Neural cell (in vitro differentiated cells): Measurements from ENCODE around the gene CACNA1D. TPM values are rescaled to one million over a fixed set of nuclear protein-coding genes. Genes with fewer than 3 reads are reported as not detected.

Experiments used
- H2AFZ ChIP-seq: fragments of 200-600, 300-800 bp; sonication (generic), shearing (Covaris generic); 2 replicates; pipeline ENCODE4 v1.6.0; 2014; ENCODE audit warnings: low read depth, mild to moderate bottlenecking, antibody characterized with exemption, low read length, moderate library complexity
- H3F3A ChIP-seq: fragments of 200-600 bp; shearing (Covaris generic); 2 replicates; pipeline ENCODE4 v1.6.1; 2016; ENCODE audit warnings: mild to moderate bottlenecking, moderate library complexity, mixed read lengths, antibody characterized with exemption, low read length; ENCODE audit not compliant: insufficient read depth, poor library complexity, severe bottlenecking
- H3K27ac ChIP-seq: fragments of 200-600, 300-800 bp; sonication (generic), shearing (Covaris generic); 2 replicates; pipeline ENCODE4 v1.5.1; 2014; ENCODE audit warnings: mild to moderate bottlenecking, low read length, moderate library complexity
- H3K27me3 ChIP-seq: fragments of 300-800, 200-600 bp; sonication (generic), shearing (Covaris generic); 2 replicates; pipeline ENCODE4 v1.6.0; 2014; ENCODE audit warnings: mild to moderate bottlenecking, low read depth, low read length, moderate library complexity; ENCODE audit not compliant: insufficient read depth
- H3K36me3 ChIP-seq: fragments of 300-800, 200-600 bp; sonication (generic), shearing (Covaris generic); 2 replicates; pipeline ENCODE4 v1.5.1; 2014; ENCODE audit warnings: mild to moderate bottlenecking, antibody characterized with exemption, low read length, moderate library complexity; ENCODE audit not compliant: insufficient read depth
- H3K4me2 ChIP-seq: fragments of 300-800, 200-600 bp; sonication (generic), shearing (Covaris generic); 2 replicates; pipeline ENCODE4 v1.6.0; 2014; ENCODE audit warnings: mild to moderate bottlenecking, low read length
- H3K4me3 ChIP-seq: fragments of 300-800, 200-600 bp; sonication (generic), shearing (Covaris generic); 2 replicates; pipeline ENCODE4 v1.5.1; 2014; ENCODE audit warnings: mild to moderate bottlenecking, low read length, moderate library complexity
- H3K79me2 ChIP-seq: fragments of 200-600 bp; shearing (Covaris generic); replicated peaks from 2 replicates; pipeline ENCODE4 v1.6.0; 2014; ENCODE audit warnings: mild to moderate bottlenecking, low read length, moderate library complexity; ENCODE audit not compliant: insufficient read depth
- H3K9ac ChIP-seq: fragments of 300-800, 200-600 bp; sonication (generic), shearing (Covaris generic); 2 replicates; pipeline ENCODE4 v1.6.1; 2016; ENCODE audit warnings: mild to moderate bottlenecking, low read length, mixed read lengths
- H3K9me2 ChIP-seq: fragments of 200-600 bp; shearing (Covaris generic); 2 replicates; pipeline ENCODE4 v1.6.1; 2016; ENCODE audit warnings: mild to moderate bottlenecking, low read length, mixed read lengths; ENCODE audit not compliant: insufficient read depth
- H3K9me3 ChIP-seq: fragments of 200-600, 300-800 bp; sonication (generic), shearing (Covaris generic); 2 replicates; pipeline ENCODE4 v1.6.1; 2016; ENCODE audit warnings: mild to moderate bottlenecking, mixed run types, low read length, moderate library complexity, mixed read lengths
- H4K20me1 ChIP-seq: fragments of 200-600 bp; shearing (Covaris generic); 2 replicates; pipeline ENCODE4 v1.6.1; 2016; ENCODE audit warnings: mild to moderate bottlenecking, mixed run types; ENCODE audit not compliant: insufficient read depth
- CTCF ChIP-seq: fragments of 450-650 bp; IDR thresholded peaks from 2 replicates; pipeline ENCODE4 v1.5.1; 2014; ENCODE audit warnings: antibody characterized with exemption, mild to moderate bottlenecking, moderate library complexity; ENCODE audit not compliant: poor library complexity, severe bottlenecking
- EP300 ChIP-seq: fragments of 450-650 bp; conservative IDR thresholded peaks from 2 replicates; pipeline ENCODE4 v1.6.1; 2014; ENCODE audit warnings: antibody characterized with exemption, mild to moderate bottlenecking, moderate library complexity; ENCODE audit not compliant: poor library complexity, severe bottlenecking
- EZH2 ChIP-seq: fragments of 200-600, 300-800 bp; shearing (Covaris generic), sonication (generic); IDR thresholded peaks from 2 replicates; pipeline ENCODE4 v1.6.1; 2014; ENCODE audit warnings: antibody characterized with exemption, low read length, borderline replicate concordance, mild to moderate bottlenecking; ENCODE audit not compliant: insufficient read depth, poor library complexity, severe bottlenecking
- MXI1 ChIP-seq: fragments of 450-650 bp; conservative IDR thresholded peaks from 2 replicates; pipeline ENCODE4 v1.6.1; 2014; ENCODE audit warnings: antibody characterized with exemption, mild to moderate bottlenecking; ENCODE audit not compliant: poor library complexity, severe bottlenecking
- POLR2AphosphoS5 ChIP-seq: IDR thresholded peaks from 2 replicates; pipeline ENCODE4 v1.6.1; 2012
- RAD21 ChIP-seq: fragments of 450-650 bp; conservative IDR thresholded peaks from 2 replicates; pipeline ENCODE4 v1.6.1; 2014; ENCODE audit warnings: antibody characterized with exemption, mild to moderate bottlenecking, moderate library complexity
- REST ChIP-seq: IDR thresholded peaks from 2 replicates; pipeline ENCODE4 v1.6.1; 2012; ENCODE audit warnings: borderline replicate concordance
- SMC3 ChIP-seq: fragments of 450-650 bp; conservative IDR thresholded peaks from 2 replicates; pipeline ENCODE4 v1.6.1; 2014; ENCODE audit warnings: antibody characterized with exemption, mild to moderate bottlenecking, moderate library complexity; ENCODE audit not compliant: poor library complexity
- TAF1 ChIP-seq: IDR thresholded peaks from 2 replicates; pipeline ENCODE4 v1.6.1; 2012; ENCODE audit warnings: low read depth
- polyA plus RNA-seq: library from polyadenylated mRNA; depleted of rRNA; stranded (reverse); fragments of >200 nt; gene quantifications from 2 replicates; pipeline ENCODE4 v1.2.3, GENCODE V29; 2014

Gene CACNA1D
- polyA plus RNA-seq, 1 donor from 2014 or later: 22.5 TPM

GRCh38 chr3:53502737-53503136 is 8.3 kb downstream of the CACNA1D start:
- Histone ChIP-seq H3K4me3 (no peak overlapping the region), H3K27me3 (peaks cover under 1% of the 10 kb centered on the region), H4K20me1 (no peaks in the 10 kb centered on the region), H2AFZ (no peak overlapping the region), H3K36me3 (no peaks in the 10 kb centered on the region), H3K27ac (no peak overlapping the region), H3K9me2 (no peaks in the 10 kb centered on the region), H3K9me3 (no peaks in the 10 kb centered on the region), H3K79me2 (no peaks in the 10 kb centered on the region), H3K9ac (no peak overlapping the region), H3K4me2 (no peak overlapping the region), H3F3A (no peaks in the 10 kb centered on the region)
- TF ChIP-seq CTCF (no peak), REST (no peak), SMC3 (no peak), EZH2 (no peak), RAD21 (no peak), EP300 (no peak), TAF1 (no peak)

- Histone ChIP-seq H2AFZ (no peak overlapping the region), H3K4me3 (no peak overlapping the region)
Observed at GRCh38 chr3:53503195-53503594, 8.8 kb downstream of the CACNA1D start.

More at GRCh38 chr3:53503195-53503594, 8.8 kb downstream of the CACNA1D start:
- no peak overlapping the region for H3K27ac ChIP-seq
- no peaks in the 10 kb centered on the region for H3K9me3 ChIP-seq
- TF ChIP-seq TAF1: no peak
- no peak for TF ChIP-seq SMC3
- TF ChIP-seq EP300: no peak
- TF ChIP-seq MXI1: no peak
- TF ChIP-seq REST: no peak
- TF ChIP-seq RAD21: no peak
- TF ChIP-seq CTCF: no peak
- TF ChIP-seq POLR2AphosphoS5: no peak
- TF ChIP-seq EZH2: no peak
- no peaks in the 10 kb centered on the region for H3K36me3 ChIP-seq
- H3K9me2 ChIP-seq: no peaks in the 10 kb centered on the region
- no peaks in the 10 kb centered on the region for H3K27me3 ChIP-seq
- H3F3A ChIP-seq: no peaks in the 10 kb centered on the region
- no peaks in the 10 kb centered on the region for H4K20me1 ChIP-seq
- H3K79me2 ChIP-seq: no peaks in the 10 kb centered on the region
- H3K9ac ChIP-seq: no peak overlapping the region
- no peak overlapping the region for H3K4me2 ChIP-seq
